IMR-90 (cell line): ENCODE results near the gene TMEM179. TPM values are rescaled to one million over a fixed set of nuclear protein-coding genes. Genes with fewer than 3 reads are reported as not detected.

ENCODE experiments used
- ATAC-seq: fragments of 200-7000 bp; cut with Tn5 transposase; 2 replicates; pipeline ENCODE4 v1.9.1; 2020; ENCODE audit warnings: low read depth, mild to moderate bottlenecking, moderate library complexity
- BruUV-seq: library from RNA; stranded (reverse); fragments of 400-500 nt; replicated peaks from 2 replicates; lab custom pipeline; 2021; lab: Mats Ljungman, UMichigan
- CTCF ChIA-PET: fragments of 300-600 bp; formaldehyde crosslinking; extraction: SDS; loops from one replicate; lab custom pipeline; 2021; ENCODE audit warnings: antibody characterized with exemption; lab: Yijun Ruan, JAX
- POLR2A ChIA-PET: fragments of 300-600 bp; sonication (Branson Sonifier 250); formaldehyde crosslinking; loops from one replicate; lab custom pipeline; 2022; ENCODE audit warnings: antibody characterized with exemption; ENCODE audit not compliant: unreplicated experiment; lab: Charles Lee
- DNase-seq: peaks from one replicate; pipeline ENCODE4 v3.0.0; 2013
- H2AFZ ChIP-seq: replicated peaks from 2 replicates; pipeline ENCODE3; 2013; ENCODE audit warnings: low read length, mild to moderate bottlenecking; ENCODE audit not compliant: poor library complexity
- H2AK5ac ChIP-seq: 2 replicates; pipeline ENCODE4 v1.6.1; 2013; ENCODE audit warnings: low read depth, low read length, inconsistent platforms
- H2AK9ac ChIP-seq: replicated peaks from 2 replicates; pipeline ENCODE3; 2013; ENCODE audit warnings: mild to moderate bottlenecking, low read depth, low read length, moderate library complexity; ENCODE audit not compliant: poor library complexity
- H2BK120ac ChIP-seq: 2 replicates; pipeline ENCODE4 v1.6.1; 2013; ENCODE audit warnings: low read depth, low read length, inconsistent platforms
- H2BK15ac ChIP-seq: 3 replicates; pipeline ENCODE4 v1.6.1; 2013; ENCODE audit warnings: low read depth, low read length, inconsistent platforms
- H2BK20ac ChIP-seq: 2 replicates; pipeline ENCODE4 v1.6.1; 2013; ENCODE audit warnings: low read depth, mild to moderate bottlenecking, inconsistent platforms, low read length, moderate library complexity
- H2BK5ac ChIP-seq: 2 replicates; pipeline ENCODE4 v1.6.1; 2013; ENCODE audit warnings: mild to moderate bottlenecking, low read depth, low read length, inconsistent platforms; ENCODE audit not compliant: poor library complexity, severe bottlenecking
- H3K14ac ChIP-seq: replicated peaks from 2 replicates; pipeline ENCODE4 v1.6.1; 2013; ENCODE audit warnings: low read depth, low read length, inconsistent platforms
- H3K18ac ChIP-seq: 2 replicates; pipeline ENCODE4 v1.6.1; 2013; ENCODE audit warnings: low read depth, low read length, control low read depth
- H3K23ac ChIP-seq: 2 replicates; pipeline ENCODE4 v1.6.1; 2013; ENCODE audit warnings: low read depth, low read length, inconsistent platforms
- H3K27ac ChIP-seq: 2 replicates; pipeline ENCODE4 v1.5.1; 2013; ENCODE audit warnings: mild to moderate bottlenecking, control low read depth, low read length; ENCODE audit not compliant: insufficient read depth
- H3K27me3 ChIP-seq: 2 replicates; pipeline ENCODE4 v1.6.1; 2013; ENCODE audit warnings: low read length; ENCODE audit not compliant: control insufficient read depth, insufficient read depth
- H3K36me3 ChIP-seq: 2 replicates; pipeline ENCODE4 v1.6.1; 2013; ENCODE audit warnings: low read length, mixed read lengths; ENCODE audit not compliant: control insufficient read depth, insufficient read depth
- H3K4ac ChIP-seq: 2 replicates; pipeline ENCODE4 v1.6.1; 2013; ENCODE audit warnings: low read depth, low read length, inconsistent platforms
- H3K4me1 ChIP-seq: 2 replicates; pipeline ENCODE4 v1.6.1; 2013; ENCODE audit warnings: low read length, mixed read lengths; ENCODE audit not compliant: control insufficient read depth, insufficient read depth
- H3K4me2 ChIP-seq: 2 replicates; pipeline ENCODE4 v1.6.1; 2013; ENCODE audit warnings: low read depth, mild to moderate bottlenecking, control low read depth, low read length, moderate library complexity
- H3K4me3 ChIP-seq: 2 replicates; pipeline ENCODE4 v1.5.1; 2013; ENCODE audit warnings: low read depth, mild to moderate bottlenecking, control low read depth, low read length, moderate library complexity; ENCODE audit not compliant: insufficient read depth
- H3K56ac ChIP-seq: 2 replicates; pipeline ENCODE4 v1.6.1; 2013; ENCODE audit warnings: low read length, inconsistent platforms; ENCODE audit not compliant: insufficient read depth; ENCODE audit errors: extremely low read depth
- H3K79me1 ChIP-seq, 2 experiments: 2 replicates each; pipeline ENCODE4 v1.6.1; 2013; ENCODE audit warnings: low read length in 2 of 2, inconsistent platforms in 1 of 2, low read depth in 1 of 2
- H3K9ac ChIP-seq: 2 replicates; pipeline ENCODE4 v1.6.1; 2013; ENCODE audit warnings: low read depth, low read length, control low read depth
- H3K9me1 ChIP-seq: 2 replicates; pipeline ENCODE4 v1.6.1; 2013; ENCODE audit warnings: low read length, inconsistent platforms; ENCODE audit not compliant: insufficient read depth
- H3K9me3 ChIP-seq: 2 replicates; pipeline ENCODE4 v1.6.1; 2013; ENCODE audit warnings: low read length; ENCODE audit not compliant: control insufficient read depth, insufficient read depth
- H4K20me1 ChIP-seq: 2 replicates; pipeline ENCODE4 v1.6.1; 2013; ENCODE audit warnings: low read length, inconsistent platforms; ENCODE audit not compliant: insufficient read depth
- H4K5ac ChIP-seq: 2 replicates; pipeline ENCODE4 v1.6.1; 2013; ENCODE audit warnings: mild to moderate bottlenecking, low read depth, low read length, control low read depth
- H4K8ac ChIP-seq, 2 experiments: 2 replicates each; pipeline ENCODE4 v1.6.1; 2013; ENCODE audit warnings: low read depth in 2 of 2, low read length in 2 of 2, control low read depth in 1 of 2, inconsistent platforms in 1 of 2
- H4K91ac ChIP-seq: 2 replicates; pipeline ENCODE4 v1.6.1; 2013; ENCODE audit warnings: low read depth, low read length, inconsistent platforms; ENCODE audit not compliant: insufficient read depth
- BHLHE40 ChIP-seq: fragments of 150-350 bp; IDR thresholded peaks from 2 replicates; pipeline ENCODE4 v1.6.1; 2016; ENCODE audit warnings: mild to moderate bottlenecking, low read depth, low read length
- CHD1 ChIP-seq: IDR thresholded peaks from 2 replicates; pipeline ENCODE4 v1.6.1; 2012; ENCODE audit warnings: low read depth, low read length, improper control_type of control experiment
- FOS ChIP-seq: fragments of 150-350 bp; IDR thresholded peaks from 2 replicates; pipeline ENCODE4 v1.6.1; 2016; ENCODE audit warnings: low read depth, low read length
- POLR2A ChIP-seq: IDR thresholded peaks from 2 replicates; pipeline ENCODE4 v1.6.1; 2012; ENCODE audit warnings: mild to moderate bottlenecking, low read depth, low read length
- RAD21 ChIP-seq: IDR thresholded peaks from 2 replicates; pipeline ENCODE4 v1.6.1; 2012; ENCODE audit warnings: low read length, improper control_type of control experiment
- RCOR1 ChIP-seq: IDR thresholded peaks from 2 replicates; pipeline ENCODE4 v1.6.1; 2012; ENCODE audit warnings: mild to moderate bottlenecking, low read length, improper control_type of control experiment; ENCODE audit not compliant: insufficient replicate concordance
- SMC3 ChIP-seq: fragments of 150-350 bp; IDR thresholded peaks from 2 replicates; pipeline ENCODE4 v1.6.1; 2016; ENCODE audit warnings: low read depth, mild to moderate bottlenecking, antibody characterized with exemption, low read length, moderate library complexity
- WGBS, 2 experiments: methylation state at CpG; one replicate each; pipeline versions ENCODE4 v1.1.5 to v1.1.7; 2013; ENCODE audit warnings: missing lambda C conversion rate in 2 of 2; ENCODE audit not compliant: insufficient read length in 1 of 2; ENCODE audit errors: extremely low coverage in 2 of 2; 5-methylcytosine and 5-hydroxymethylcytosine counted together
- dilution Hi-C: fragments of 300-500 bp; cut with HindIII; formaldehyde crosslinking; loops from one replicate; pipeline ENCODE4 v1.14.3; 2018; ENCODE audit warnings: low sequenced_read_pairs; ENCODE audit not compliant: unreplicated experiment
- in situ Hi-C: fragments of 300-500 bp; cut with MboI; formaldehyde crosslinking; loops from 3 replicates; pipeline ENCODE4 v1.14.3; 2019; ENCODE audit warnings: low sequenced_read_pairs, inconsistent platforms, mixed read lengths
- intact Hi-C: fragments of 100-400 bp; cut with micrococcal nuclease; formaldehyde crosslinking; loops from 2 replicates; pipeline ENCODE4 v1.10.0; 2022
- polyA plus RNA-seq, 3 experiments: library from polyadenylated mRNA; depleted of rRNA; stranded (reverse); fragments of >200 nt; gene quantifications; 2 replicates each; pipeline ENCODE4 v1.2.3, GENCODE V29; 2012; ENCODE audit warnings: low replicate concordance in 1 of 3
- total RNA-seq: library from RNA; depleted of rRNA; stranded (reverse); fragments of >200 nt; gene quantifications from 2 replicates; pipeline ENCODE4 v1.2.3, GENCODE V29; 2012
- TF ChIP-seq, protein P1 (sequence below): fragments of 150-350 bp; IDR thresholded peaks from 2 replicates; pipeline ENCODE4 v1.6.1; 2017; ENCODE audit warnings: mild to moderate bottlenecking, antibody characterized with exemption, low read length, low read depth
- TF ChIP-seq, protein P2 (sequence below): conservative IDR thresholded peaks from 2 replicates; pipeline ENCODE4 v1.5.1; 2012; ENCODE audit warnings: mild to moderate bottlenecking, low read depth, low read length, improper control_type of control experiment
- TF ChIP-seq, protein P3 (sequence below): fragments of 150-350 bp; IDR thresholded peaks from 2 replicates; pipeline ENCODE4 v1.6.1; 2016; ENCODE audit warnings: low read depth, mild to moderate bottlenecking, low read length, moderate library complexity, borderline replicate concordance

TMEM179 gene
- total and polyA plus RNA-seq, 2 of the 4 experiments (the other 2 are of a cell fraction), result not detected

DNA sequence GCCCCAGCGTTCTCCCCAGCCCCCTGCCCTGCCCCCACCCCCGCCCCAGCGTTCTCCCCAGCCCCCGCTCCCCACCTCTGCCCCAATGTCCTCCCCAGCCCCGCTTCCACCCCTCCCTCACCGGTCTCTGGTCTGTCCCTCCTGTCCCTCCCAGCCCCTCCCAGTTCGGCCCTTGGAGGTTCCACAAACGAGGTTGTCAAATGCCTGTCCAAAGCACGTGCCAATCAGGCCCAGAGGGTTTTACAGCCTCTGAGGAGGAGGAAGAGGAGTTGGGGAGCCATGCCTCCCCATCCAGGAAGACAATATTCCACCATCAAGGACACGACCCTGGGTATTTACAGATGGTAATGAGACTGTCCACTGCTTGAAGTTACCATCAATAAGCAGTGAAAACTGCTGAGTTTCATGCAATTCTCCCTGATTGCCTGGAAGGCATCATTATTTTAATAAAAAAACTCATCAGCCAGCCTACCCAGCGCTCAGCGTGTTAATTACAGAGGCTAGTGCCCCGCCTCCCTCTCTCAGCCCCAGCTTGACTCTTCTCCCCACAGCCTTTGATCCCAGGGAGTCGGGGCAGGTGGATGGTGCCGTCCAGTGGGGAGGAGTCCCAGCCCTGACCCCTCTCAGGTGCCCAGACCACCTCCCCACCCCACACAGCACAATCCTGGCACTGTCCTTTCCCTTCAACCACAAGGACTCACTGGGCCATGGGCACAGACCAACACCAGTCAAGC, 55.6 kb downstream of the TMEM179 start:
- H2AFZ ChIP-seq, result no peak overlapping the region
- no peak overlapping the region for H2AK9ac ChIP-seq
- no TSS peak for BruUV-seq
- H3K23ac ChIP-seq, result no peak overlapping the region
- WGBS, 2 experiments, result no CpG with 5 or more reads among the region's 15 CpGs
- intact Hi-C loops (no loop called here), in situ Hi-C loops (no loop called here), dilution Hi-C loops (no loop called here)
- TF ChIP-seq CHD1, result no peak
- TF ChIP-seq BHLHE40, result no peak
- TF ChIP-seq, protein P1, sequence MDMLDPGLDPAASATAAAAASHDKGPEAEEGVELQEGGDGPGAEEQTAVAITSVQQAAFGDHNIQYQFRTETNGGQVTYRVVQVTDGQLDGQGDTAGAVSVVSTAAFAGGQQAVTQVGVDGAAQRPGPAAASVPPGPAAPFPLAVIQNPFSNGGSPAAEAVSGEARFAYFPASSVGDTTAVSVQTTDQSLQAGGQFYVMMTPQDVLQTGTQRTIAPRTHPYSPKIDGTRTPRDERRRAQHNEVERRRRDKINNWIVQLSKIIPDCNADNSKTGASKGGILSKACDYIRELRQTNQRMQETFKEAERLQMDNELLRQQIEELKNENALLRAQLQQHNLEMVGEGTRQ, result no peak
- no peak for TF ChIP-seq RCOR1
- no peak for TF ChIP-seq POLR2A
- TF ChIP-seq, protein P2, sequence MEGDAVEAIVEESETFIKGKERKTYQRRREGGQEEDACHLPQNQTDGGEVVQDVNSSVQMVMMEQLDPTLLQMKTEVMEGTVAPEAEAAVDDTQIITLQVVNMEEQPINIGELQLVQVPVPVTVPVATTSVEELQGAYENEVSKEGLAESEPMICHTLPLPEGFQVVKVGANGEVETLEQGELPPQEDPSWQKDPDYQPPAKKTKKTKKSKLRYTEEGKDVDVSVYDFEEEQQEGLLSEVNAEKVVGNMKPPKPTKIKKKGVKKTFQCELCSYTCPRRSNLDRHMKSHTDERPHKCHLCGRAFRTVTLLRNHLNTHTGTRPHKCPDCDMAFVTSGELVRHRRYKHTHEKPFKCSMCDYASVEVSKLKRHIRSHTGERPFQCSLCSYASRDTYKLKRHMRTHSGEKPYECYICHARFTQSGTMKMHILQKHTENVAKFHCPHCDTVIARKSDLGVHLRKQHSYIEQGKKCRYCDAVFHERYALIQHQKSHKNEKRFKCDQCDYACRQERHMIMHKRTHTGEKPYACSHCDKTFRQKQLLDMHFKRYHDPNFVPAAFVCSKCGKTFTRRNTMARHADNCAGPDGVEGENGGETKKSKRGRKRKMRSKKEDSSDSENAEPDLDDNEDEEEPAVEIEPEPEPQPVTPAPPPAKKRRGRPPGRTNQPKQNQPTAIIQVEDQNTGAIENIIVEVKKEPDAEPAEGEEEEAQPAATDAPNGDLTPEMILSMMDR, result no peak
- TF ChIP-seq, protein P3, sequence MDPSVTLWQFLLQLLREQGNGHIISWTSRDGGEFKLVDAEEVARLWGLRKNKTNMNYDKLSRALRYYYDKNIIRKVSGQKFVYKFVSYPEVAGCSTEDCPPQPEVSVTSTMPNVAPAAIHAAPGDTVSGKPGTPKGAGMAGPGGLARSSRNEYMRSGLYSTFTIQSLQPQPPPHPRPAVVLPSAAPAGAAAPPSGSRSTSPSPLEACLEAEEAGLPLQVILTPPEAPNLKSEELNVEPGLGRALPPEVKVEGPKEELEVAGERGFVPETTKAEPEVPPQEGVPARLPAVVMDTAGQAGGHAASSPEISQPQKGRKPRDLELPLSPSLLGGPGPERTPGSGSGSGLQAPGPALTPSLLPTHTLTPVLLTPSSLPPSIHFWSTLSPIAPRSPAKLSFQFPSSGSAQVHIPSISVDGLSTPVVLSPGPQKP, result no peak
- no peak for TF ChIP-seq SMC3
- no peak for TF ChIP-seq FOS
- no peak for TF ChIP-seq RAD21
- no peak overlapping the region for H2BK5ac ChIP-seq
- H3K27ac ChIP-seq, result no peak overlapping the region
- no peak overlapping the region for H3K9ac ChIP-seq
- H4K20me1 ChIP-seq, result no peaks in the 10 kb centered on the region
- H3K4me3 ChIP-seq, result no peak overlapping the region
- H3K4ac ChIP-seq, result no peak overlapping the region
- H3K14ac ChIP-seq, result no peak overlapping the region
- H4K5ac ChIP-seq, result no peak overlapping the region
- H3K9me1 ChIP-seq, result no peaks in the 10 kb centered on the region
- H2BK15ac ChIP-seq, result no peak overlapping the region
- no peak overlapping the region for H2BK120ac ChIP-seq
- POLR2A ChIA-PET, result no interaction called here
- no peaks in the 10 kb centered on the region for H3K4me1 ChIP-seq
- DNase-seq (no peak), ATAC-seq (no peak)
- H3K9me3 ChIP-seq, result no peaks in the 10 kb centered on the region
- no peak overlapping the region for H3K18ac ChIP-seq
- no peak overlapping the region for H2AK5ac ChIP-seq
- CTCF ChIA-PET, result no interaction called here
- no peak overlapping the region for H3K4me2 ChIP-seq
- H3K27me3 ChIP-seq, result peaks cover 6% of the 10 kb centered on the region; the same call in 1 of the 2 replicates
- no peak overlapping the region for H4K91ac ChIP-seq
- no peak overlapping the region for H3K56ac ChIP-seq
- H4K8ac ChIP-seq, result no peak overlapping the region
- H2BK20ac ChIP-seq, result no peak overlapping the region
- H3K79me1 ChIP-seq, result no peaks in the 10 kb centered on the region
- H3K36me3 ChIP-seq, result no peaks in the 10 kb centered on the region
